Left hindlimb (tissue), 1 donor: Measurements from ENCODE around the gene TTC21A.
A peak's percentile ranks its signal among the peaks of the same experiment; 100 is the strongest.
"Not testable (repeated sequence)": the region's sequence is repeated elsewhere in the genome, so short reads cannot be mapped to it uniquely, and the experiment has no call there.

Experiments
- DNase-seq: peaks from one replicate; pipeline ENCODE4 v3.0.0-alpha.2; 2018

TTC21A gene, protein sequence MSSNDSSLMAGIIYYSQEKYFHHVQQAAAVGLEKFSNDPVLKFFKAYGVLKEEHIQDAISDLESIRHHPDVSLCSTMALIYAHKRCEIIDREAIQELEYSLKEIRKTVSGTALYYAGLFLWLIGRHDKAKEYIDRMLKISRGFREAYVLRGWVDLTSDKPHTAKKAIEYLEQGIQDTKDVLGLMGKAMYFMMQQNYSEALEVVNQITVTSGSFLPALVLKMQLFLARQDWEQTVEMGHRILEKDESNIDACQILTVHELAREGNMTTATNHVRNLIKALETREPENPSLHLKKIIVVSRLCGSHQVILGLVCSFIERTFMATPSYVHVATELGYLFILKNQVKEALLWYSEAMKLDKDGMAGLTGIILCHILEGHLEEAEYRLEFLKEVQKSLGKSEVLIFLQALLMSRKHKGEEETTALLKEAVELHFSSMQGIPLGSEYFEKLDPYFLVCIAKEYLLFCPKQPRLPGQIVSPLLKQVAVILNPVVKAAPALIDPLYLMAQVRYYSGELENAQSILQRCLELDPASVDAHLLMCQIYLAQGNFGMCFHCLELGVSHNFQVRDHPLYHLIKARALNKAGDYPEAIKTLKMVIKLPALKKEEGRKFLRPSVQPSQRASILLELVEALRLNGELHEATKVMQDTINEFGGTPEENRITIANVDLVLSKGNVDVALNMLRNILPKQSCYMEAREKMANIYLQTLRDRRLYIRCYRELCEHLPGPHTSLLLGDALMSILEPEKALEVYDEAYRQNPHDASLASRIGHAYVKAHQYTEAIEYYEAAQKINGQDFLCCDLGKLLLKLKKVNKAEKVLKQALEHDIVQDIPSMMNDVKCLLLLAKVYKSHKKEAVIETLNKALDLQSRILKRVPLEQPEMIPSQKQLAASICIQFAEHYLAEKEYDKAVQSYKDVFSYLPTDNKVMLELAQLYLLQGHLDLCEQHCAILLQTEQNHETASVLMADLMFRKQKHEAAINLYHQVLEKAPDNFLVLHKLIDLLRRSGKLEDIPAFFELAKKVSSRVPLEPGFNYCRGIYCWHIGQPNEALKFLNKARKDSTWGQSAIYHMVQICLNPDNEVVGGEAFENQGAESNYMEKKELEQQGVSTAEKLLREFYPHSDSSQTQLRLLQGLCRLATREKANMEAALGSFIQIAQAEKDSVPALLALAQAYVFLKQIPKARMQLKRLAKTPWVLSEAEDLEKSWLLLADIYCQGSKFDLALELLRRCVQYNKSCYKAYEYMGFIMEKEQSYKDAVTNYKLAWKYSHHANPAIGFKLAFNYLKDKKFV (N-terminal part only)

GRCh38 chr3:39107388-39108199 is at the start of gene TTC21A, which contains the start of gene GORASP1:
Gene TTC21A (plus strand): TSS chr3:39107680. CDS start chr3:39107838, 158 bp downstream.
Gene GORASP1 (minus strand): TSS chr3:39107627. CDS start chr3:39107541, 86 bp downstream.
- DNase-seq: peak; percentile 91

- DNase-seq: not testable (repeated sequence)
Observed at GRCh38 chr3:39061228-39061627, 46.3 kb upstream of the TTC21A start.

GRCh38 chr3:39062180-39062579 is 45.3 kb upstream of the TTC21A start:
- DNase-seq: no peak

DNA sequence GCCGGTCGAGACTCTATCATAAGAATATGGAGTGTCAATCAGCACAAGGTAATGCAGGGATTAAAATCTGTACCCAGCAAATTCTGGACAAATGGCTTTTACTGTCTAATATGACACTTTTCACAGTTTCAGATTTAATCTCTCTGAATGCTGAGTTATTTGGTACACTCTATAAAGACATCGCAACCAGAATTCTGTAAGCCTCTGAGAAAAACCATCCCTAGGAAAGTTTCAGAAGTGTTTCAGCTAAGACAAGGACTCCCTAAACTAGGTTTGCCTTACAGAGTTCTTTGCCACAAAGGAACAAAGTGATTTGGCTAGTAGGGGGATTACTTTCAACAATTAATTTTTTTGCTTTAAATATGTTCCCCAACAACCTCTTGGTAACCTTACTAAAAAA is 44.3 kb upstream of the TTC21A start:
- no peak for DNase-seq

DNA sequence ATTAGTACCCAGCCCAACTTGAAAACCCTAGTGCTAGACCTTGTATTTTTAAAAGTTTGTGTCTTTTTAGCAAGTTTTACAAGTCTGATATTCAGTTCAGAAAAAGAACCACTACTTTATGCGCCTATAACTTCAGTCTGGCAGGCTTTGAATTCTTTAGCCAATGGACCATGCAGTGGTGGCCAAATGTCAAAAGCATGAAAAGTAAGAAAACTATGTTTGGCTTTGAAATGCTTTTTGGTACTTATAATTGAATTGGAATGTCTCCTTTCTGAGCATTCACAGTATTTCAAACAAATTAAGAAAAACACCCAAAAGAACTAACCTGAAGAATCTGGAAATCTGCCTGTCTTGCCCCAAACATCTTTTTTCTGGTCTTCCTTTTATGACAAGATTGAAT is 42.8 kb upstream of the TTC21A start:
- no peak for DNase-seq

GRCh38 chr3:39065197-39065596 is 42.3 kb upstream of the TTC21A start:
- DNase-seq: no peak

DNA sequence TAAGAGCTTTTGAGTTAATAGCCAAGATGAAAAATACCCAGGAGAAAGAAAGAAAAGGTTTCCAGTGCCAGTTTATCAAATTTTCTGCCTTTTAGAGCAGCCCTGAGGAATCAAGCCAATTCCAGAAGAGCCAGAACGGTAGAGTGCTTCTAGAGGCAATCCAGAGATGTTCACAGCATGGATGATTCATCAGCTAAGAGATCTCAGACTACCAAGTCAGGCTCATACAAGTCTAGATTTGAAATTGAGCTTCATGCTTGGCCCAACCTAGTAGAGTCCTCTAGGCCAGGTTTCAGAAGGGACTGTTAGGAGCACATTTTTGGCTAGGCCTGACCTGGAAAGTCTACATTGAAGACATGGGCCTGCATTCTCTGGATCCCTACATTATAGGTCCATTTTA is 40.2 kb upstream of the TTC21A start:
- DNase-seq: no peak

DNA sequence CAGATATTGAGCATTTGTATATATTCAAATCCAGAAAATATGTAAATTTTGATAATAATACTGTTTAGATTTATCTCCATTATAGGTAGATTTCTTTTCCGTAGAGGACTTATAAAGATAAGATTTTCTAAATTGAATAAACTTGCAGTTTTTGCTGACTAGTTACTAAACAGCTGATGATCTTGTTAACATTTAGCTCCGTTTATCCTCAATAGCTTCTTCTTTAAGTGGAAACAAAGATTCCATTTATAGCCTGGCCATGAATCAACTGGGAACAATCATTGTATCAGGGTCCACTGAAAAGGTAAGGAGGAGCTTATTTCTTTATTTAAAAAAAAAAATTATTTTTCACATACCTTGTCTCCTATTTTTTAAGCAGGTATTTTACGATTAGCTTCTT is 38.9 kb upstream of the TTC21A start:
- DNase-seq: no peak

- DNase-seq: no peak
Observed at GRCh38 chr3:39075910-39076309, 31.6 kb upstream of the TTC21A start.

GRCh38 chr3:39079530-39079929 is 27.9 kb upstream of the TTC21A start:
- no peak for DNase-seq

- DNase-seq: no peak
Observed at GRCh38 chr3:39080026-39080425, 27.5 kb upstream of the TTC21A start.

GRCh38 chr3:39082666-39083313 is 24.7 kb upstream of the TTC21A start:
- DNase-seq: no peak

DNA sequence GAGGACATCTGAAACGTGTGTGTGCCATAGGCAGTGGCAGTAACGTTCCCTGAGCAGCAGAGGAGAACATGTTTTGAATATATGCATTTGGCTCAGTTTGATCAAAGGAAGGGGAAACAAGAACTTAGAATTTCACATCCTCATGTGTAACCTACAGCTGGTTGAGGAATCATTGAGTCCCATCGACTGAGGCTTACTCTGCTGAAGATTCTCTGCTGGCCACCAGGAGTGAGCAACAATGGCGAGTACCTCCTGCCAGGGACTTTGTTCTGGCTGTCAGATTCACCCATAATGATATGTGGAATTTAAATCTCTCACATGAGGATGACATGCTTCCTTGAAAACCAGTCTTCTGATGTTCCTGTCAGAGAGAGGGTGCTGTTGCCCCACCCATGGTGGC is 21.3 kb upstream of the TTC21A start:
- DNase-seq: no peak

GRCh38 chr3:39088456-39088855 is 19.0 kb upstream of the TTC21A start:
- DNase-seq: no peak

DNA sequence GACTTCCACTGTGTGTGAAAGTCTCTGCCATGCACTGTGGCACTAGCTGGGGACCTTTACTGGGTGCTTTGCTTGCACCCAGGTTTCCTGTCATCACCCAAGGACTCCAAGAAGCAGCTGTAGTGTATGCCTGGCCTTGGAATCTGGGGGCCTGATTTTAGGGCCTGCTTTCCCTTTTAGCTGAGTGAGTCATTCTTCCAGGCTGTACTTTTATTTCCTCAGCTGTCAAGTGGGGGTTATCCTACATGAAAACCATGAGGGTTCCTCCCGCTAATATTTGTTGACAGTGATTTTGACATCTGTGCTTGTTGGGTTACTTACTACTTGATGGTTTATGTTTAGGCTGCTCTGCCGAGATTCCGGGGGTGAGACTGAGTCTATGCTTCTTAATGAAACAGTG is 18.6 kb upstream of the TTC21A start:
- DNase-seq: no peak

DNA sequence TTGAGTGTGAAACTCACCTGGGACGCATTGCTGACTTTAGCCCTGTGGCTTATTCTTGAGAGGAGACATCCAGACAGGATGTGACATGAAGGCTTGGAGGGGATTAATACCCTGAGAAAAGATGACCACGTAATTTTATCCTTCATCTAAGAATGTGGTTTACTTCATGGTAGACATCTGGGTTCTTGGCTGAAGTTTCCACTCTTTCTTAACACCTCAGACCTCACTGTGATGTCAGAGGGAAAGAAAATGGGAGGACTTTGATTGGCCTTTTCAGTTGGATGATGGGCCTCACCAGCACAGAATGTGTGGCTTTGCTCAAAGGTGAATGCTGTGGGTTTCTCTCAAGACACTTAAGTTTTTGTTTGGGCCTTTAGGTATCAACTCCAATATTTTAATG is 16.6 kb upstream of the TTC21A start:
- no peak for DNase-seq

DNA sequence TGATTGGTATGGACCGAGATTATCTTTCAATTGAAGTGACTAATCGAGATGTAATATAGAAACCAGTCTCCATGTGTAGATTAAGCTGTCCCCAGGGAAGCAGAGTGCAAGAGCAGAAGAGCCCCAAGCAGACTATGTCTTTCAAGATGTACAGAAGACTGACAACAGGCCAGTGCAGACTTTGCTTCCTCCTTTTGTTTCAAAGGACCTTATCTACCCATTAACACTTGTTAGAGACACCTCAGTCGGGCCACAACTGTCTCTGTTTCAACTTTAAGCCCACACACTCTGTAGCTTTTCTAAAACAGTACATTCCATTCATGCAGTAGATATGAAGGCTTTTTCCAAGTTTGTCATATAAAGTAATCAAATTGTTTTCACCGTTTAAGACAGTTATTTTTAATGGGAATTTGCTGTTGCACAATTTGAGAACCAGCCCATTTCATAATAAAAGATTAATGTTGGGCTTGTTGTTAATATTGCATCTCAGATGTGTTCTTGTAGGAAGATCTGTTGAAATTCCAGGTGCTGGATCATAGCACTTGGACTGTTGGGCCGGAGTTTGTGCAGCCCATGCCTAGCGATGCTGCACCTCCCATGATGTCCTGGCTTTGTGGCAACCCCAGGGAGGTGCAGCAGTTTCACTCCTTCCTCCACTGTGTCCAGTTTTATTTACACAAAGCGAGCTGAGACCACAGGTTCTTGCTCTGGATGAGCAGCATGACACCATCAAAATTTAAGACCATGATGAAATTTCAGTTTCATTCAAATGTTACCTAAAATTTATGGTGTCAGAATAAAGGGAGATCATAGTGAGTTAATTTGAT is 12.4 kb upstream of the TTC21A start:
- DNase-seq: no peak

- no peak for DNase-seq
Observed at GRCh38 chr3:39095778-39096177, 11.7 kb upstream of the TTC21A start.

GRCh38 chr3:39096775-39097174 is 10.7 kb upstream of the TTC21A start:
- no peak for DNase-seq

DNA sequence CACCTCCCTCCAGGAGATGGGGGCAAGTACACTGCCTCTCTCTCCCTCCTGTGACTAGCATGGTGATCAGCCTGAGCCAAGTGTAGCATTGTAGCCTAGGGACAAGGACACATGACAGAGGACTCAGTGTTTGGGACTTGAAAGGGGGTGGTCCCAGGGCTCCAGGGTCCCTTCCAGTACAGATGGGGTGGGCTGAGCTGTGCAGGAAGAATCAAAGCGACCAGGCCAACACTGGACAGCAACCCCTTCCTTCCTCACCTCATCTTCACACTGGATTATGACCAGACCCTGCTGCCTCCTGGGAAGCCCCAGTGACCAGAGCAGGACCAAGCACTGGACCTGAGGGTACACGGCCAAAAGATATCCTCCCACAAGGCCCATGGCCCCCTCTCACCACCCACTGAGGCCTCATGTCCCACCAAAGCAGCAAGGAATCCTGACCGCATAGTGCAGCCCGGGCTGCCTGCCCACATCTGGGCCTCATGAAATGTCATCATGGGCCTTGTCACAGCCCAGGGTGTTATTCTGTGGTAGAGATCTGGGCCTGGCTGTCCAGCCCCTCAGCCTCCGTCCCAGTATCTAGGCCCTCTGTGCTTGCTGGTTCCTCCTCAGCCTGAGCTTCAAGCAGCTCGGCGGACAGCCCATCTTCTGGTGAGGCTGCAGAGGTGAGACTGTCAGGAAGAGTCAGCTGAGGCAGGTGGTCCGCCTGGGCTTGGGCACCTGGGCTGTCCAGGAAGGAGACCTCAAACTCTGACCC is 9.6 kb upstream of the TTC21A start:
- no peak for DNase-seq
